ENCODE data around the gene RHNO1.
A peak's percentile ranks its signal among the peaks of the same experiment; 100 is the strongest.
"Not testable (repeated sequence)": the region's sequence is repeated elsewhere in the genome, so short reads cannot be mapped to it uniquely, and the experiment has no call there.

RHNO1 gene

DNA sequence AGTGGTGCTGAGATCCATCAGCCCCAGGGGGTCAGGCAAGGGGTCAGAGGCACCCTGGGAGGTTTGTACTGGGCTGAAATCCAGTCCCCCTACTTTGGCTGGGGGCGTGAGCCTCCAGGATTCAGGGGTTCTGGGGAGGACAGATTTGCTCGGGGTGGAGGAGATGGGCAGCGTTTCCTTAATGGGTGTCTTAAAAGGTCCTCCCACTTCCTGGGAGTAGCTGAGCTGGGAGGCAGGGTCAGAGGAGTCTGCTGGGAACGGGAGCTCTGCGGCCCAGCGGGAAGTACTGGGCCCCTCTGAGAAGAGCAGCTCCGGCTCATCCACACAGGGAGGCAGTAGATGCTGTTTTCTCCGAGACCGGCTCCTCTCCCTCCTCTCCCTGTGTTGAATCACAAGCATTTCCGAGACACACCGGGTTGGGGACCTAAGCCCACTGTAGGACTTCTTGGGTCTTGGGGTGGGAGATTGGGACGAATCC is 18.0 kb upstream of the RHNO1 start:
- DNase-seq (ENCODE audit: low spot score), result peak; percentile 57

DNA sequence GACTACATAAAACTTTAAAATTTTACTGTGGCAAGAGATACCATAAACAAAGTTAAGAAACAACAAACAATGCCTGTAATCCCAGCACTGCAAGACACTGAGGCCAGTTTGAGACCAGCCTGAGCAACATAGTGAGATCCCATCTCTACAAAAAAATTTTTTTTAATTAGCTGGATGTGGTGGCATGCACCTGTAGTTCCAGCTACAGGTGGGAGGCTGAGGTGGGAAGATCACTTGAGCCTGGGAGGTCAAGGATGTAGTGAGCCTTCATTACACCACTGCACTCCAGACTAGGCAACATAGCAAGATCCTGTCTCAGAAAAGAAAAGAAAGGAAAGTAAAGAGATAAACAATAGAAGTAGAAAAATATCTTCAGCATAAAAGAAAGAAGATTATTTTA is 16.9 kb upstream of the RHNO1 start:
- DNase-seq (ENCODE audit: low spot score), result no peak

DNA sequence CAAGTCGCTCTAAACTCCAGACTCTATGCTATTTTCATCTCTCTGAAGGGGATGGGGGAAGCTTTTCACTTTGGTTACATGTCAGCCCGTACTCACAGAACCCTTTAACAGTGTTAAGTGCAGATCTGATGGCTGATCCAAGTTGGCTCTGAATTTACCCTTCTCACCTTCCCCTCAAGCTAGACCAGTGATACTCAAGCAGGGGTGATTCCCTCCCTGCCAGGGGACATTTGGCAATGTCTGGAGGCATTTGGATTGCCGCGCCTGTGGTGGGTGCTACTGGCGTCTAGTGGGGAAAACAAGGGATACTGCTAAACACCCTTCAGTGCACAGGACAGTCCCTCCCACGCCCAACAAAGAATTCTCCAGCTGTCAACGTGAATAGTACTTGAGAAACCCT is 14.1 kb upstream of the RHNO1 start:
- DNase-seq (ENCODE audit: low spot score), result no peak

DNA sequence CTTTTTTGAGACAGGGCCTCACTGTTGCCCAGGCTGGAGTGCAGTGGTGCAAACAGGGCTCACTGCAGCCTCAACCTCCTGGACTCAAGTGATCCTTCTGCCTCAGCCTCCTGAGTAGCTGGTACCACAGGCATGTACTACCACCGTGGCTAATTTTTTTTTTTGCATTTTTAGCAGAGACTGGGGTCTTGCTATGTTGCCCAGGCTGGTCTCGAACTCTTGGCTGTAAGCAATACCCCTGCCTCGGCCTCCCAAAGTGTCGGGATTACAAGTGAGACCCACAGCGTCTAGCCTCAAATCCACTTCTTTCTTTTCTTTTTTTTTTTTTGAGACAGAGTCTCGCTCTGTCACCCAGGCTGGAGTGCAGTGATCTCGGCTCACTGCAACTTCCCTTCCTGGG is 13.6 kb upstream of the RHNO1 start:
- DNase-seq (ENCODE audit: low spot score), result not testable (repeated sequence)

DNA sequence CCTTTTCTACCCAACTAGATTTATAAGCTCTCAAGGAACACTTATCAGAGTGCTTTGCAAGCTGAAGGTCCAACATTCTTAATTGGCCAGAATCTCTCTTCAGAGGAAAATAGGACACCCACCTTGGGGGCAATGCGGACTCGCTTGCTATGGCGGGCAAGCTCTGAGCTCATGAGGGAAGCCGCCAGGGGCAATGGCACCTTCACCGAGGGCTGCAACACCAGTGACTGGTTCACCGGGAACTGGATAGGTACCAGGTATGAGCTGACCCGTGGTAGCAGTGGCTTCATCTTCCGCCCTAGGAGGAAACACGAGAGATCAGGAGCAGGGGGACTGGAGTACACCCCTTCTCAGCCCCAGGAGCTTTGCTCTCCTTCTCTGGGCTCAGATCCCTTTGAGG is 12.8 kb upstream of the RHNO1 start:
- DNase-seq (ENCODE audit: low spot score), result no peak

DNA sequence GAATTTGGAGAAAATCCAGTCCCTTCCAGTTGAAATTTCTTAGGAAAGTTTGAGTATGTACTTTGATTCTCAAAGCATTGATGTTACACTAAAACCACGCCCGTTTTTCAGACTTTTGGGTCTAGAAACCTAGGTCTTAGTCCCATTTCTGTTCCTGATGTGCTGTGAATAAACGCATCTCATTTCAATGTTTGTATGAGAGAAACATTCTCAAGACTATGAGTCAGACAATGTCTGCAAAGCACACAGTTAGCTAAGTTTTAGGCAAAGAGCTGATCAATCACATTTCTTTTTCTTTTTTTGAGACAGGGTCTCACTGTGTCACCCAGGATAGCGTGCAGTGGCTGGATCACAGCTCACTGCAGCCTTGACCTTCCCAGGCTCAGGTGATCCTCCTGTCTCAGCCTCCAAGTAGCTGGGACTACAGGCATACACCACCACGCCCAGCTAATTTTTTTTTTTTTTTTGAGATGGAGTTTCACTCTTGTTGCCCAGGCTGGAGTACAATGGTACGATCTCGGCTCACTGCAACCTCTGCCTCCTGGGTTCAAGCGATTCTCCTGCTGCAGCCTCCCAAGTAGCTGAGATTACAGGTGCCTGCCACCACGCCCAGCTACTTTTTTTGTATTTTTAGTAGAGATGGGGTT is 7.9 kb upstream of the RHNO1 start:
- not testable (repeated sequence) for DNase-seq (ENCODE audit: low spot score)

DNA sequence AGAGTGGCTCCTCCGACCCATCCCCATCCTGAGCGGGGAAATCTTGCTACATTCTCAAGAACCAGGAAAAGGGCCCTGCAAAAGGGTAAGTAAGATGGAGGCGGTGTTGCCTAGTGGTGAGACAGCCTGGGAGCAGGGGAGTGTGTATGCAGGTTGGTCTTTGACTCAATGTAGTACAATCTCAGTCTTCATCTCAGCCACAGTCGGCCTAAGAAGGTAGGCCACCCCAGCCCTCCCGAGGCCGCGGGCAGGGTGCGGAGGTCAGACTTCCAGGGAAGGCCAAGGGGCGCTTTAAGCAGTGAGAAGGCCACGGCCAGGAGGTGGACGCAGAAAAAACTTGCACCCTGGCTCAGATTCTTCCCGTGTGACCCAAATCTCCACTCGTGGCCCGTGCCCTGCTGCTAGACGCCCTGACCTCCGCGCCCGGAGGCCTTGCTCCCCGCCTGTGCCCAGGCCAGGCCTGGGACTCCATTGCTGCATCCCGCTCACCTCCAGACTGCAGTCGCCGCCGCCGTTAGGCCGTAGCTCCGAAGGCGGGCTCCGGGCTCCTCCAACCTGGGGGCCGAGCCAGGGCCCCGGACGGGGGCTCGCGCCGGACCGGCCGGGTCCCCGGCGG is 484 bp upstream of the RHNO1 start:
- DNase-seq (ENCODE audit: low spot score), result no peak

DNA sequence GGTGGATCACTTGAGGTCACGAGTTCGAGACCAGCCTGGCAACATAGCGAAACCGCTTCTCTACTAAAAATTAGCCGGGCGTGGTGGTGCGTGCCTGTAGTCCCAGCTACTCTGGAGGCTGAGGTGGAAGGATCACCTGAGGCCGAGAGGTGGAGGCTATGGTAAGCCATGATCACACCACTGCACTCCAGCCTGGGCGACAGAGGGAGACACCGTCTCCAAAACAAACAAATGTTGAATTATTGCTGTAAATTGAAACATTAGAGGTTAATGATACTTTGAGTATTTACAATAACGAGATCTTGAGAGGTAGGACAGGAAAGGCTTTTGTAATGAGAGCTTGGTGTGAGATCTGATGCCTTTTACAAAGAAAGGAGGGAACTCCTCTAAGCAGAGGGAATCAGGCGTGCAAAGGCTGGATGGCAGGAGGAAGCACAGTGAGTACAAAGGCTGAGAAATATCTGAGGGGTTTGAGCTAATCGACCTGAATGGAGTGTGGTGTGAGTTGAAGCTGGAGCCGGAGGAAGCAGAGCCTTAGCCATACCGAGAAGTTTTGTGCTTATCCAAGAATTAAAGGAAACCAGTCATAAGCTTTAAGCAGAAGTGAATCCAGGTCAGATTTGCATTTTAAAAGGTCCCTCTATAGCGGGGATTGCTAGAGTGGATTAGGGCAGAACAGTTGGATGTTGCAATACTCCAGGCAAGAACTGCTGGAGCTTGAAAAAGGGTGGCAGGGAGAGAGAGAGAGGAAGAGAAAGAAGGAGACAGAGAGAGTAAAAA is 1.1 kb downstream of the RHNO1 start:
- DNase-seq (ENCODE audit: low spot score), result no peak

DNA sequence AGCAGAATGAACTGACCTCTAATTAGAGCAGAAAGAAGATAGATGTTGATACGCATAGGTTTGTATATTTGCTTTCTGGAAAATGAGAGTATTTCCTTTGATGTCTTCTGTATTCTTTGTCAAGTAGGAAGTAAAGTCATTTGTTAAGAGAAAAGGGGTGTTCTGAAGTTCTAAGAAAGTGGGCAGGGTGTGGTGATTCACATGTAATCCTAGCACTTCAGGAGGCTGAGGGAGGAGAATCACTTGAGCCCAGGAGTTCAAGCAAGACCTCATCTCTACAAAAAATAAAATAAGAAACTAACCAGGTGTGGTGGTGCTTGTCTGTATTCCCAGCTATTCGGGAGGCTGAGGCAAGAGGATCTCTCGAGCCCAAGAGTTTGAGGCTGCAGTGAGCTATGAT is 2.8 kb downstream of the RHNO1 start:
- no peak for DNase-seq (ENCODE audit: low spot score)

DNA sequence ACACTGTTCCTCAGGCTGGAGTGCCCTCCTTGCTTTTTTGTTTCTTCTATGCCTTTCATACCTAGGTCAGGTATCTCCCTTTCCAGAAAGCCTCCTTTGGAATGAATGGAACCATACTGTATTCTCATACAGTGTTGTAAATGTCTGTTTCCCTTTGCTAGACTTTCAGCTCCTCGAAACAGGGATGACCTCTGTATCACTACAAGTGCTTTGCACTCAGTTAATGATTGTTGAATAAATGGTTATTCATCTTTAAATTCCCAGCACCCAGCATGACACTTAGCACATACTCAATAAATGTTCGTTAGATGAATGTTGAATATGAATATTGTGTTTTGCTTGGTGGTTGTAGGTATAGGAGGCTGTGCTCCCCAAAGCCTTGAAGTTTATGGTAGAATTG is 7.8 kb downstream of the RHNO1 start:
- no peak for DNase-seq (ENCODE audit: low spot score)

DNA sequence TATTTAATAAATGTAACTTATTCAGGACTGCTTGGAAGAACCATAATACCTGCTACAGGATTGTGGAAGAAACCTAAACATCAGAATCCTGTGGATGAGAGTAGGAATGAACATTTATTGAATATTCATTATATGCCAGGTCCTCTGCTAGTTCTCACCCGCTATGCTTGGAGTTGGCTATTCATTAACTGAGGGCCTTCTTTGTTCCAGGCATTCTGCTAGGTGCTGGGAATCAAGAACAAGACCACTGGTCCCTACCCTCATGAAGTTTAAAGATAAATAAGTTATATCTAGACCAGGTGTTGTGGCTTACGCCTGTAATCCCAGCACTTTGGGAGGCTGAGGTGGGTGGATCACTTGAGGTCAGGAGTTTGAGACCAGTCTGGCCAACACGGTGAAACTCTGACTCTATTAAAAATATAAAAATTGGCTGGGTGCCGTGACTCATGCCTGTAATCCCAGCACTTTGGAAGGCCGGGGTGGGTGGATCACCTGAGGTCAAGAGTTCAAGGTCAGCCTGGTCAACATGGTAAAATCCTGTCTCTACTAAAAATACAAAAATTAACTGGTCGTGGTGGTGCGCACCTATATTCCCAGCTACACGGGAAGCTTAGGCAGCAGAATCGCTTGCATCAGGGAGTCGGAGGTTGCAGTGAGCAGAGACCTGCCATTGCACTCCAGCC is 9.9 kb downstream of the RHNO1 start:
- no peak for DNase-seq (ENCODE audit: low spot score)

DNA sequence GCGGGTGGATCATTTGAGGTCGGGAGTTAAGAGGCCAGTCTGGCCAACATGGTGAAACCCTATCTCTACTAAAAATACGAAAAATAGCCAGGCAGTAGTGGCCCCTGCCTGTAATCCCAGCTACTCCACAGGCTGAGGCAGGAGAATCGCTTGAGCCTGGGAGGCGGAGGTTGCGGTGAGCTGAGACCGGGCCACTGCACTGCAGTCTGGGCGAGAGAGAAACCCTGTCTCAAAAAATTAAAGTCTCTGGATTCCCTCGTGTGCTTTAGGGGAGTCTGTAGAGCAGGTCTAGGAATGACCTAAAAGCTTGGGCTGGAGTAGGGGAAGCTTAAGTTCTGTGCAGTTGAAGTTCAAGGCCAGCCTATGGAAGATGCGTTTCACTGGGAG is 13.0 kb downstream of the RHNO1 start:
- DNase-seq (ENCODE audit: low spot score), result no peak

DNA sequence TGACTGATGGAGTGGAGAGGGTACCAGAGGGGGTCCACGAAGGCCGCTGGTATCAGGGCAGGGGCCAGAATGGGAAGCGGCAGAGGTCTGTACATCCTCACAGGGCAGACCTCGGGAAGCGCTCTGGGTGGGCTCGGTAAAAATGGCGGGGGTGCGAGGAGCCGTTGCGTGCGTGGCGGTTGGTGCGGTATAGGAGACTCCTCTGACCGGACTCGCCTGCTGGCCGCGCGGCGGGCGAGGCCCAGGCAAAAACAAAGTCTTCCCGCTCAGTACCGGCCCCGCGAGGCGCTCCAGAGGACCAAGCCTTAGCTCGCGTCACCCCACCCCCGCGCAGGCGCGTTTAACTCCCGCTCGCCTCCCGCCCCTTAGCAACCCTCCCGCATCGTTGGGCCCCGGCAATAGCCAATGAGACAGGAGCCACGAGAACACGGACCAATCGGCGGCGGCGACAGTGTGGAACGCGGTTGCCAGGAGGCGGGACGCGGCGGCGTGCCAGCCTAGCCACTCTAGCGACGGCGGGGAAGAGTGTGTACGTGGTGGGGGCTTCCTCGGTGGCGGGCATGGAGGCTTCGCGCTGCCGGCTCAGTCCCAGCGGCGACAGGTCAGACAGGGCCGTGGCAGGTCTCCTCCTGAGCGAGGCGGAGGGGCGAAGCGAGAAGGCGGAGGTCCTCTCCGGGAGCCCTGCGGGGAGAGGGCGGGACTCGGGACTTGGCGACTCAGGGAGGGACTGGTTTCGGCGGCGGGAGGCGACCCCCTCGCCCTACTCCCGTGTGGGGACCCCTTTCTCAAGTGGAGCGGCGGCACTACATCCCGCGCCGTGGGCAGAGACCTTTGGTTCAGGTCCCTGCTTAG is 13.6 kb downstream of the RHNO1 start, which contains the start of gene TULP3:
Gene TULP3 (plus strand): TSS at position 504 of the 852 bp plus-strand sequence. CDS start 57 bp downstream, at position 561.
- DNase-seq (ENCODE audit: low spot score), result peak; percentile 100

DNA sequence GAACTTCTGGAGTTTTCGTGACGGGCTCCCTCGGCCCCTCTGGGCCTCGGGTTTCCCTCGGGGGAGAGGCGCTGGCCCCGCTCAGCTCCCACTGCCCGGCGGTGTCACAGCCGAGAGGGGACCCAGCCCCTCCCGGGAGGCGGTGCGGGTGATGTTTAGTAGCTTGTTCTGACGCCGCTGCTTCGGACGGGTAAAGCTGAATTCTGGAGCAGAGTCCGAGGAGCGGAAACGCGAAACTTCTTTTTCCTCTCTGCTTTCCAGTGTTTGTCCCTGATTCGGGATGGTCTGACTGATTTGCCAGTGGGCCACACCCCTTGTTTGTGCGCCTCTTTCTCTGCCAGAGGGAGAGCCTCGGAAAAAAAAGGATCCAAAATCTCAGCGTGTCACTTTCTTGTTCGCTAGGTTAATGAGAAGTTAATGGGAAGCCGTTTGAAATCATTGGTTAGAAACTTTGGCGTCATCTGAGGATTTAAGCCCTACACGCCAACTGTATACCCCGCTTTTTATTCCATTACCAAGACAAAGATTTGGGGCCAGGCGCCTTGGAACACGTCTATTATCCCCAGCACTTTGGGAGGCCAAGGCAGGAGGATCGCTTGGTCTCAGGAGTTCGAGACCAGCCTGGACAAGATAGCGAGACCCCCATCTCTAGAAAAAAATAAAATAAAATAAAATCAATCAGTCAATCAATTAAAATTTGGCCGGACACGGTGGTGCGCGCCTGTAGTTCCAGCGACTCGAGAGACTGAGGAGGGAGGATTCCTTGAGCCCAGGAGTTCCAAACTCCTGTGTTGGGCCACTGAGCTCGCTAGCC is 14.4 kb downstream of the RHNO1 start:
- peak; percentile 83 for DNase-seq (ENCODE audit: low spot score)

DNA sequence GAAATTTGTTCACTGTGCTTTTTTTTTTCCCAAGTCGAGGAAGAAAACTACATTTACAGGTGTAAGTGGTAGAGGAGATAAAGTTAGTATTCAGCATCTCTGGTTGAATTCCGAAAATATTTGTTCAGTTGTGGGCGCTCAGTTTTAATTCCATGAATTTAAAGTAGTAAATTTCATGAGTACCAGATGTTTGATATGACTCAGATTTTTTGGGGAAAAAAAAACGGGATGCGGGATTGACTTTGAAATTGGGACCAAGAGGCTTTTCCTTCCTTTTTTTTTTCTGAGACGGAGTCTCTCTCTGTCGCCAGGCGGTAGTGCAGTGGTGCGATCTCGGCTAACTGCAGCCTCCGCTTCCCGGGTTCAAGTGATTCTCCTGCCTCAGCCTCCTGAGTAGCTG is 15.2 kb downstream of the RHNO1 start:
- no peak for DNase-seq (ENCODE audit: low spot score)

DNA sequence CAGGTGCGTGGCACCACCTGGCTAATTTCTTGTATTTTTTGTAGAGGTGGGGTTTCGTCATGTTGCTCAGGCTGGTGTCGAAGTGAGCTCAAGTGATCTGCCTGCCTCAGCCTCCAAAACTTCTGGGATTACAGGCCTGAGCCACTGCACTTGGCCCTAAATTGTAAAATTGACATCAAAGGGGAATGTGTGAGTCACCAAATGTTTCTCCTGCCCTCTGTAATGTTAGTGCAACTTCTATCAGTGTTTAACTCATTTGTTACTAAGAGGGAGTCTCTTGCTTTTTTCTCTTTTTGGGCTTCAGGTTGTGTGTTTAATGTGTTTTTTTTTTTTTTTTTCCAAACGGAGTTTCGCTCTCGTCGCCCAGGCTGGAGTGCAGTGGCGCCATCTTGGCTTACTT is 16.0 kb downstream of the RHNO1 start:
- no peak for DNase-seq (ENCODE audit: low spot score)

DNA sequence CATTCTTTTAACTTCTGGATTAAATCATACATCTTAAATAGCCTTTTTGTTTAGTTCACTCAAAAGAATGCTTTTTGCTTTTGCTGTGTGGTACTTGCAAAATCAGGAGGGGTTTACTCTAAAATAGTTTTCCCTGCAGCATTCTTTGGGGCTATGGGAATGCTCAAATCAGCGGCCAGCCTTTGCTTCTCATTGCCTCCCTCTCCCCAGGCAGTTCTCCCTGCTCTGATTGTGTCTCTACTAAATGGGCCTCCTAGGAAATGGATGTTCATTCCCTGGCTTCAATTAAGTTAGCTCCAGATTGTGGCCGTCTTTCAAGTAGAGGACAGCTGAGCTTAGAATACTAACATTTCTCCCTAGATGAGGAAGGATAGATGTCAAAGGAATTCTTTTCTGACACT is 18.0 kb downstream of the RHNO1 start:
- no peak for DNase-seq (ENCODE audit: low spot score)

DNA sequence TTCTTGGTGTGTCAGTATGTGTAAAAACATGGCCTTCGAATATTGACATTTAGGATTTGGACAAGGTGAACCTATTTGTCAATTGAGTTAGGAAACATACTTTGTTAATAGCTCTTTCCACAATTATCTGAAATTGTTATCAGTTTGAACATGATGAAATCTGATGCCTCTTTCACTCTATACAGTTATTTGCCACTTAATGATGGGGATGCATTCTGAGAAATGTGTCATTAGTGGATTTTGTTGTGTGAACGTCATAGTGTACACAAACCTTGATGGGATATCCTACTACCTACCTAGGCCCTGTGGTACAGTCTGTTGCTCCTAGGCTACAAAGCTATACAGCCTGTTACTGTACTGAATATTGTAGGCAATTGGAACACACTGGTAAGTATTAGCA is 18.5 kb downstream of the RHNO1 start:
- DNase-seq (ENCODE audit: low spot score), result no peak

DNA sequence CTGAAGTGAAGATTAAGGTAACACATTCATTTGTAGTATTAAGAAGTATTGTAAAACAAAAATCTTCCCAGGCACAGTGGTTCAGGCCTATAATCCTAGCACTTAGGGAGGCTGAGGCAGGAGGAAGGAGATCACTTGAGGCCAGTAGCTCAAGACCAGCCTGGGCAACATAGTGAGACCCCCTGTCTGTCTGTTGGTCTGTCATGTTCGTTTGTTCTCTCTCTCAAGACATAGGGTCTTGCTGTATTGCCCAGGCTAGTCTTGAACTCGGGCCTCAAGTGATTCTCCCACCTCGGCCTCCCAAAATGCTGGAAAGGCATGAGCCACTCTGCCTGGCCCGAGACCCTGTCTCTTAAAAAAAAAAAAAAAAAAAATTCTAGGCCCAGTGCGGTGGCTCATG is 20.4 kb downstream of the RHNO1 start:
- no peak for DNase-seq (ENCODE audit: low spot score)

DNA sequence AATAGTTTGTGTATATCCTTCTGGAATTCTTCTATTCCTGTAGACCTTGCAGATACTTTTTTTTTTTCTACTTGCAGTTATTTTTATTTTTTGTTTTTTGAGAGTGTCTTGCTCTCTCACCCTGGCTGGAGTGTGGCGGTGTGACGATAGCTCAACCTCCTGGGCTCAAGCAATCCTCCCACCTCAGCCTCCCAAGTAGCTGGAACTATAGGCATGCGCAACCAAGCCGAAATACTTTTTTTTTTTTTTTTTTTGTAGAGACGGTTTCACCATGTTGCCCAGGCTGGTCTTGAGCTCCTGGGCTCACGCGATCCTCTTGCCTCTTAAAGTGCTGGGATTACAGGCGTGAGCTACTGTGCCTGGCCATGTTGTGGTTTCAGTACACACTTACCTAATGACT is 23.6 kb downstream of the RHNO1 start:
- no peak for DNase-seq (ENCODE audit: low spot score)

All from left forelimb (tissue), 1 donor.